ENCODE results near the gene DNAJB14.

DNAJB14 gene

DNA sequence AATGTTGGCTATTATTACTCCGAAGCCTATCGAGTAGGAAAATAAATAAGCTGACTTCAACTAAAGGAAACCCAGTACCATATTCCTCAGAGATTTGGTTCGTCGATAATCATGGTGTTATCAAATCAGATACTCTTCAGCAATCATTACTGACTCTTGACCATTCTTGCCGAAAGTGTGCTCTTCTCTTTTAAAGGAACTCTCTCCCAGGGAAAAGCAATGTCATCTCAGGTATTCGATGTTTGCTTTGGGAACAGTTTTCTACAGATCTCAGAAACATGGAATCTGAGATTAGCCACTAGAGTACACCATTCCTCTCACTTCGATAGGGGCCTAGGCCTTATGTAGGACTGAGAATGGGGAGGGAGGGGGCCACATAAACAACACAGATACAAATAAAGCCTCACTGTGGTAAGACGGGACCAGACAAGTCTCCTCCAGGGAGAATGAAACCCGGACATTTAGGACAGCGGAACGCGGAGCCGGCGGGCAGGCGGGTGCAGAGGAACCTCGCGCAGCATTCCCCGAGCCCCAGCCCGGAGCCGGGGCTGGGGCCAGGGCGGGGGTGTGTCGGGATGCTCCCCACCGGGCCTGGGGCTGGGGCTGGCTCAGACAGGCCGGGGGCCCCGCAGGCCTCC, 581 bp downstream of the DNAJB14 start:
- DNase-seq (ENCODE audit: low read depth, low spot score): peak; percentile 67

DNA sequence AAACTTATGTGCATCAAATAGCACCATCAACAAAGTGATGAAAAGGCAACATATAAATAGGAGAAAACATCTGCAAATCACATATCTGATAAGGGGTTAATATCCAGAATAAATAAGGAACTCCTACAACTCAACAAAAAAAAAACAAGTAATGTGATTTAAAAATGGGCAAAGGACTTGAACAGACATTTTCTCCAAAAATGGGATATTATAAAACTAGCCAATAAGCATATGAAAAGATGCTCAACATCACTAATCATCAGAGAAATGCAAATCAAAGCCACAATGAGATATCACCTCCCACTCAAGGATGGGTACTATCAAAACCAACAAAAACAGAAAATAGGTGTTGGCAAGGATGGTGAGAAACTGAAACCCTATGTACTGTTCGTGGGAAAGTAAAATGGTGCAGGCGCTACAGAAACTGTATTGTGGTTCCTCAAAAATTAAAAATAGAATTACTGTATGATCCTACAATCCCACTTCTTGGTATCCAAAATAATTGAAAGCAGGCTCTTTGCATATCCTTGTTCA, 2.4 kb downstream of the DNAJB14 start:
- DNase-seq (ENCODE audit: low read depth, low spot score): no peak

DNA sequence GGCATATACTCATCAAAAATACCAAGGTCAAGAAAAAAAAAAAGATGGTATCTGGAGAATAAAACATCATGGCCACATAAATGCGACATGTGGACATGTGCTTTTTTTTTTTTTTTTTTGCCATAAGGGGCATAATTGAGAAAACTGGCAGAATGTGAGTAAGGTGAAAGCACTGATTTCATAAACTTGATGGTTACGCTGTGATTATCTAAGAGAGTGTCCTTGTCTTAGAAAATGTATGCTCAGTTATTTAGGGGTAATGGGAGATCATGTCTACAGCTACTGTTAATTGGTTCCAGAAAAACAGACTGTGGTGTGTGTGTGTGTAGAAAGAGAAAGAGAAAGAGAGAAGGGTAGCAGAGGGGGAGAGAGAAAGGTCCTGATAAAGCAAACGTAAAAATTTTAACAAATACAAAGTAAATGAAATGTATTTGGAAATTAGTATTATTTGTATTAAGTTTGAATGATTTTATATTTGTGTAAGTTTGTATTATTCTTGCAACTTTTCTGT, 8.1 kb downstream of the DNAJB14 start:
- DNase-seq (ENCODE audit: low read depth, low spot score): no peak

DNA sequence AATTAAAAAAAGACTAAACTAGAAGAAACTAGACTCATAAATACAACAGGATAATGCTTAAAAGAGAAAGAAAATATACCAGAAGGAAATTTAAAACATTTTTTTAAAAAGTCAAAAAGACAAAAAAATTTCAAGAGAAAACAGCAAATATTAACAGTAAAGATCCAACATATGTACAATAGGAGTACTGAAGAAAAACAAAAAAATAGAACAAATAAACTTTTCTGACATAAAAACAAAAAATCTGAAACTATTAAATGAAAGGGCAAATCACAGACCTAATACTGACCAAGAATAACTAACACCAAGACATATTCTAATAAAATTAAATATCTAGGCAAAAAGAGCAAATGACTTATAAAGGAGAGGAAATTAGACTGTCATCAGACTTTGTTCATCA, 11.5 kb downstream of the DNAJB14 start:
- DNase-seq (ENCODE audit: low read depth, low spot score): no peak

DNA sequence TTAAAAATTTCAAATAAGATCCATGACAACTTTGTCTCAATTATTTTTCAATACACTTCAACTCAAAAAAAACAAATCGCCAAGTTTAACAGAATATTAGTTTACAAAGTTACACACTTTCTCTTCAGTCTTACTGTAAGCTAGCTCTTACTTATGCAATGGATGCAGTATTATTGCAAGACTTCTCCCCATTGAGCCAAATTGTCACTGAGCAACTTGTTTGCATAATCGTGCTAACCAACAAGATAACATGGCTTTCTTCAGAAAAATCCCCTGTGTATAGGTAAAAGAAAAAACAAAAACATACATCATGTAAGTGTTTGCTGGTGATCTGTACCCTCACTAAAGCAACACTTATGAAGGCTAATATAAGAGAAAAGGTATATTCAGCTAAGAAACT, 18.9 kb downstream of the DNAJB14 start:
- DNase-seq (ENCODE audit: low read depth, low spot score): no peak

DNA sequence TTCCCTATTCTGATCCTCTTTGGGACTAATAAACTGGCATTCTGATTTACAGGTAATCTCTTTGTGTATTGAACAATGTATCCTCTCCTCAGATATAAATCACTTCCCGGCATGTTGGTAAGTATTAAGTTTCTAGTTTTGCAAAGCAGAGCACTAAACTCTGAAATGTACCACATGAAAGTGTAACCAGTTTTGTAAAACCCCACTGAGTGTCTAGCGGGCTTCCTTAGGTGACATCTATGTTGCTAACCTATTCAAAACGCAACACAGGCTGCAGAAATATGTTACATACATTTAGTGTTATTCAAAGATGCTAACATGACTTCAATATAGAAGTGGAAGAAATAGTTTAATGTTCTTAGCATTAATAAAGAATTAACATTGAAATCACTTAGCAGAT, 25.2 kb downstream of the DNAJB14 start:
- no peak for DNase-seq (ENCODE audit: low read depth, low spot score)

- no peak for DNase-seq (ENCODE audit: low read depth, low spot score)
Observed at GRCh38 chr4:99918656-99919055, 27.8 kb downstream of the DNAJB14 start.

DNA sequence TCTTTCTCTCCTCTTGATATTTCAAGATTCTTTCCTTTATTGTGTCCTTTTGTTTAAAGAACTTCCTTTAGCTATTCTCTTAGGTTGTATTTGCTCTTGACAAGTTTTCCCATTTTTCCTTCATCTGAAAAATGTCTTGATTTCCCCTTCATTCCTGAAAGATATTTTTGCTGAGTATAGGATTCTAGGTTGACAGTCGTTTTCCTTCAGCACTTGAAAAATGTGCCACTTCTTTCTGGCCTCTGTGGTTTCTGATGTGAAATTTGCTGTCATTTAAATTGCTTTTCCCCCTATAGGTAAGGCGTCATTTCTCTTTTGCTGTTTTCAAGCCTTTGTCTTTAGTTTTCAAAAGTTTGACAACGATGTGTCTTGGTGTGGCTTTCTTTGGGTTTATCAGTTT, 28.8 kb downstream of the DNAJB14 start:
- no peak for DNase-seq (ENCODE audit: low read depth, low spot score)

DNA sequence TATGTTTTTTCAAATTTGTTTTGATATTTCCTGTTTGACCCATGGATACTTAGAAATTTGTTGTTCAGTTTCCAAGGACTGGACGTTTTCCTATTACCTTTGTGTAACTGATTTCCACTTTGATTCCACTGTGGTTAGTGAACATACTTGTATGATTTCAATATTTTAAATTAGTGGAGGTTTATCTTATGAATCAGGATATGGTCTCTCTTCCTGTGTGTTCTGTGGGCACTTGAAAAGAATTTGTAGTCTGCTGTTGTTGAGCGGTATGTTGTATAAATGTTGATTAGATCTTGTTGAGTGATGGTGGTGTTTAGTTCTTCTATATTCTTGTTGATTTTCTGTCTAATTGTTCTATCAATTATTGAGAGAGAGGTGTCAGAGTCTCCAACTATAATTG, 31.0 kb downstream of the DNAJB14 start:
- DNase-seq (ENCODE audit: low read depth, low spot score): peak; percentile 5

DNA sequence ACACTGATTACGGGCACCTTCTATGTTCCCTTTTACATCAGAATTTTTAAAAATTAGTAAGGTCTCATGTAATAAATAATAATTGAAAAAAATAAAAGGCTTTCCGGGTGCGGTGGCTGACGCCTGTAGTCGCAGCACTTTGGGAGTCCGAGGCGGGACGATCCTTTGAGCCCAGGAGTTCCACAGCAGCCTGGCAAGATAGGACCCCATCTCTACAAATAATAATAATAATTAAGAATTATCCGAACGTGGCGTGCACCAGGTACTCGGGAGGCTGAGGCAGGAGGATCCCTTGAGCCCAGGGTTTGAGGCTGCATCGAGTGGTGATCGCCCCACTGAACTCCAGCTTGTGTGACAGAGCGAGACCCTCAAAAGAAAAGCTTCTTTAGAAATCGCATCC, 51.4 kb downstream of the DNAJB14 start:
- no peak for DNase-seq (ENCODE audit: low read depth, low spot score)

DNA sequence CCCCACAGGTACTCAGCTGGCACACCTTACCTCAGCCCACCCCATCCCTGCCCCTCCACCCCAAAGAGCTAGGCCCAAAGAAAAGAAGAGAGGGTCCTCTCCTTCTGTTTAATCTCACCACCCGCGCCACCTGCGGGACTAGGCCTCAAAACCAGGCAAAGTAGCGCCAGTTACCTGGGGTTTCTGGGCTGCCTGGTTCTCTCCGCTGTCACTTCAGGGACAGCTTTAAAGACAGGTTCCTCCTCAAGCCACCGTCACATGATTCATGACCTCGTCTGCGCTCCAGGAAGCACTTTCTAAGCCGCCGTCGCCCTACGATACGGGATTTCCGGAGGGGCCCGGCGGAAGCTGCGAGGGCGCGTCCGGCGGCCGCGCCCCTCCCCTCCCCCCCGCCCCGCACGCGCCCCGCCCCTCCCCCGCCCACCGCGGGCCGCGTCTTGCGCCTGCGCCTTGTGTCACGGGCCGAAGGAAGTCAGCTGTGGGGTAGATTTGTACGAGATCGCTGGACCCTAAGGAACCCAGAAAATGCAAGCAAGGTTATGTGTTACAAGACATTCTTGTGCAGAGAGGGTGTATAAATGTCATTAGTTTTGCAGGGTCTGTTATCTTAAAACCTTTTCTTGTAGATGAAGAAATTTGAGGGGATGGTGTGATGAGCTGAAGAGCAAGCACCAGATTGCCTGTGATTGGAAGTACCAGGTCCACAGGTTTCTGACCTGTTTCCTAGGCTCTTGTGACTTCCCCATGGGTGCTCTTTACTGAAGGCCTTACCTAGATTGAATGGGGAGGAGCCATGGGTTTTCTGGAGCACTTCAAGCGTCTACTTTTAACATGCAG, 52.0 kb downstream of the DNAJB14 start, which contains the start of gene LAMTOR3:
TSS of gene LAMTOR3 (minus strand) at position 267 of the 837 bp plus-strand sequence. CDS start 464 bp downstream, outside the sequence.
- peak; percentile 94 for DNase-seq (ENCODE audit: low read depth, low spot score)

DNA sequence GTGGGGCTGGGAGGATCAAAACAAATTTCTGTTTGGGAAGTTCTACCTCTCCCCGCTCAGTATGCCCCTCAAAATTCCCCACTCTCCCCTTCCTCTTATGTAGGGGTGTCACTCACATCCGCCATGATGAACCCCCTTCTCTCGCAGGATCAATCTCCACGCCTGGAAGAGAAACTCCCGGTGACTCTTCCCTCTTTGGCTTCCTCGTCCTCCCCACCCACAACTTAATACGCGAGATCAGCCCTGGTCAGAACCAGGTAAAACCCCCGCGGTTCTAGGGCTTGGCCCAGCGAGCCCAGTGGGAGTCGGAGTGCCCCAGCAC, 52.6 kb downstream of the DNAJB14 start:
- no peak for DNase-seq (ENCODE audit: low read depth, low spot score)

- no peak for DNase-seq (ENCODE audit: low read depth, low spot score)
Observed at GRCh38 chr4:99893029-99893428, 53.4 kb downstream of the DNAJB14 start.

- no peak for DNase-seq (ENCODE audit: low read depth, low spot score)
Observed at GRCh38 chr4:99891351-99891750, 55.1 kb downstream of the DNAJB14 start.

- peak; percentile 52 for DNase-seq (ENCODE audit: low read depth, low spot score)
Observed at GRCh38 chr4:99887837-99888236, 58.6 kb downstream of the DNAJB14 start.

DNA sequence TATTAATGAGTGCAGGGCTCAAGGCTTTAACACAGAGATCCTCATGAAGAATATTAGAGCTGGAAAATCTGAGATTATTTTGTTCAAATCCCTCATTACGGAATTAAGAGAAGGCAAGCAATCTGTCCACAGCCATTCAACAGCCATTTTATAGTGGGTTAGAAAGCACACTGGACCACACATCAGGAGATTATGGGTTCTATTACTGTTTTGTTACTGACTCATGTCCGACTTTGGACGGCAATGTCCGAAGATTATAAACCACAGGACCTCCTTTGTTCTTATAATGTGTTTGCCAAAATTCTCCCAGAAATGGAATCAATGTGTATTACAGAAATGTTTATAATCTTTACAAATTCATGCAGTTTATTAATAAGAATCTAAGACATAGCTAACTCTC, 60.3 kb downstream of the DNAJB14 start:
- peak; percentile 76 for DNase-seq (ENCODE audit: low read depth, low spot score)

DNA sequence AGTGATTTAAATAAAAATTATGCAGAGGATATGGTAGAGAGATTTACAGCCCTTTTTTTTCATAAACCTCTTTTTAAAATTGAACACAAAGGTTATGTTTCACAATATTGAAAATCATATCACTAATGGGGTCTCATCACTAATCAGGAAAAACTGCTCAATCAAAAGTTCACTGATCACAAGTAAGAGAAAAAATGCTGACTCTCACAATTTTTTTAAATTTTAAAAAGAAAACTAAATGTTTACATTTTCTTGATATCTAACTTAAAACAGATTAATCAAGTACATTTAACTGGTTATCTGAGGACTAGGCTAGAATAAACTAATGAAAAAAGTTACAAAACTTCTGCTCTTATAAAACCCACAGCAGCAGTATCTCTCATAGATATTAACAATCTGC, 60.7 kb downstream of the DNAJB14 start:
- no peak for DNase-seq (ENCODE audit: low read depth, low spot score)

- peak; percentile 61 for DNase-seq (ENCODE audit: low read depth, low spot score)
Observed at GRCh38 chr4:99885063-99885664, 61.3 kb downstream of the DNAJB14 start.

DNA sequence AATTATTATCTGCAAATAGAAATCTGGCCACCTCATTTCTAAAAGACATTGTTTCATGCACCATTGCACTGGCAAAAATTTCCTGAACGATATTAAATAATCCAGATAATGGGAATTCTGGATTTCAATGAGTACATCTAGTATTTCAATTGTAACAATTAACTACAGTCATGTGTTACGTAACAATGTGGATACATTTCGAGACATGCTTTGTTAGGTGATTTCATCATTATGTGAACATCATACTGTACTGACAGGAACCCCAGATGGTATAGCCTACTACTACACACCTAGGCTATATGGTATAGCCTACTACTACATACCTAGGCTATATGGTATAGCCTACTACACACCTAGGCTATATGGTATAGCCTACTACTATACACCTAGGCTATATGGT, 67.0 kb downstream of the DNAJB14 start:
- no peak for DNase-seq (ENCODE audit: low read depth, low spot score)

GRCh38 chr4:99878604-99879003, 67.8 kb downstream of the DNAJB14 start:
- no peak for DNase-seq (ENCODE audit: low read depth, low spot score)

- DNase-seq (ENCODE audit: low read depth, low spot score): peak; percentile 45
Observed at GRCh38 chr4:99876946-99877345, 69.5 kb downstream of the DNAJB14 start.

DNA sequence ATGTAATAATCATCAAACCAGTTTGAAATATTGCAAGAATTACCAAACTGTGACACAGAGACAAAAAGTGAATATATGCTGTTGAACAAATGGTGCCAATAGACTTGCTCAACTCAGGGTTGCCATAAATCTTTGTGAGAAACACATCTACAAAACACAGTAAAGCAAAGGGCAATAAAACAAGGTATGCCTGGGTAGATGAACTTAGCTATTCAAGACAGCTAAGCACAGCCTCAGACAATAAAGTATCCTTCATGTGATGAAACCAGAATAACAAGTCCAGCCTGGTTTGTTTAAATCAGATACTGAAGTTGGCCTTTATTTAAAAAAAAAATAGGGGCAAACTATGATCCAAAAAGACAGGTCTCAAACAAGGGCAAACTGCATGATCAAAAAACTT, 71.3 kb downstream of the DNAJB14 start:
- no peak for DNase-seq (ENCODE audit: low read depth, low spot score)
